ENCODE results near the gene CACNA1A. TPM values are rescaled to one million over a fixed set of nuclear protein-coding genes. Genes with fewer than 3 reads are reported as not detected.

Gene CACNA1A
- total RNA-seq, 1 donor from 2014 or later = 1.5 TPM

DNA sequence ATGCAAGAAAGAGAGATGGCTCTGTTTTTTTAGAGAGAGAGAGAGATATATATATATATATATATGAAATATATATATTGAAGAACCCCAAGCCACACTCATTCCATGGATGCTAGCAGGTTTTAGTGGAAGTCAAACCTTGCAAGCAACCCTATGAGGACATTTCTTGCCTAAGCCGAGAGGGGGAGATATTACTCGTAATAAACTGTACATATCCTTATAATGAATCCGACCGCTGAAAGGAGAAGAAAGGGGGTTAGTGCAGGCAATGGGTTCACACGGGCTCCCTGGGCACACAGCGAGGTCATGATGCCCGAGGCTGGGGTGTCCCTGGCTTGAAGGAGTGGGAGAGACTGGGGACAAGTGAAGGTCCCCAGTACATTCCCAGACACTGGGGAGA, 277.7 kb downstream of the CACNA1A start:
- ATAC-seq (ENCODE audit: low read depth) (no peak), DNase-seq (no peak)
- CTCF ChIA-PET = no interaction called here
- Mint-ChIP-seq H3K4me3 (no peak overlapping the region), H3K27me3 (peaks cover 25% of the 10 kb centered on the region), H3K27ac (no peak overlapping the region), H3K36me3 (ENCODE audit: low read depth) (no peaks in the 10 kb centered on the region), H3K4me1 (no peaks in the 10 kb centered on the region), H3K9me3 (no peaks in the 10 kb centered on the region)
- TF ChIP-seq, protein P1, sequence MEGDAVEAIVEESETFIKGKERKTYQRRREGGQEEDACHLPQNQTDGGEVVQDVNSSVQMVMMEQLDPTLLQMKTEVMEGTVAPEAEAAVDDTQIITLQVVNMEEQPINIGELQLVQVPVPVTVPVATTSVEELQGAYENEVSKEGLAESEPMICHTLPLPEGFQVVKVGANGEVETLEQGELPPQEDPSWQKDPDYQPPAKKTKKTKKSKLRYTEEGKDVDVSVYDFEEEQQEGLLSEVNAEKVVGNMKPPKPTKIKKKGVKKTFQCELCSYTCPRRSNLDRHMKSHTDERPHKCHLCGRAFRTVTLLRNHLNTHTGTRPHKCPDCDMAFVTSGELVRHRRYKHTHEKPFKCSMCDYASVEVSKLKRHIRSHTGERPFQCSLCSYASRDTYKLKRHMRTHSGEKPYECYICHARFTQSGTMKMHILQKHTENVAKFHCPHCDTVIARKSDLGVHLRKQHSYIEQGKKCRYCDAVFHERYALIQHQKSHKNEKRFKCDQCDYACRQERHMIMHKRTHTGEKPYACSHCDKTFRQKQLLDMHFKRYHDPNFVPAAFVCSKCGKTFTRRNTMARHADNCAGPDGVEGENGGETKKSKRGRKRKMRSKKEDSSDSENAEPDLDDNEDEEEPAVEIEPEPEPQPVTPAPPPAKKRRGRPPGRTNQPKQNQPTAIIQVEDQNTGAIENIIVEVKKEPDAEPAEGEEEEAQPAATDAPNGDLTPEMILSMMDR (IDR thresholded peaks at IDR 0.05) = no peak
- POLR2A ChIA-PET = no interaction called here
- intact Hi-C loops (cut with micrococcal nuclease) = no loop called here

DNA sequence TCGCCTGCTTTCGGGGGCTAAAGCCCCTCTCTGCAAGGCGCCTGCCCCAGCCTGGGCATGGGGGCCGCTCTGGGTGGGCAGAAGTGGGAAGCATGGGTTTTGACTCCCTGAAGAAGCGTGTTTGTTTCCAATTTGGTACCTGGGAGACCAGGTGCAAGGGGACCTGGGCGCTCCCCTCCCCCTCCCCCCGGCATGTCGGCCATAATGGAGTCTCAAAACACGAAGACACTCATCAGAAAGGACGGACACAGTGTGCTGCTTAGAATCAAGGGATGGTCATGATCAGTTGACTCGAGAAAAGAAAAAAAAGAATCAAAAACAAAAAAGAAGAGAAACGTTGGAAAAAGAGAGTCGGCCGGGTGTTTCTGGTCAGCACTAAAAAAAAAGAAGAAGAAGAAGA, 279.3 kb downstream of the CACNA1A start:
- Mint-ChIP-seq H3K27me3 (peaks cover 25% of the 10 kb centered on the region), H3K4me1 (no peaks in the 10 kb centered on the region), H3K36me3 (ENCODE audit: low read depth) (no peaks in the 10 kb centered on the region), H3K27ac (no peak overlapping the region), H3K4me3 (no peak overlapping the region), H3K9me3 (no peaks in the 10 kb centered on the region)
- TF ChIP-seq, protein P1 (IDR thresholded peaks at IDR 0.05) = no peak
- intact Hi-C loops (cut with micrococcal nuclease) = no loop called here
- ChIA-PET POLR2A (no interaction called here), CTCF (no interaction called here)
- no peak for ATAC-seq (ENCODE audit: low read depth)
- DNase-seq = no peak

DNA sequence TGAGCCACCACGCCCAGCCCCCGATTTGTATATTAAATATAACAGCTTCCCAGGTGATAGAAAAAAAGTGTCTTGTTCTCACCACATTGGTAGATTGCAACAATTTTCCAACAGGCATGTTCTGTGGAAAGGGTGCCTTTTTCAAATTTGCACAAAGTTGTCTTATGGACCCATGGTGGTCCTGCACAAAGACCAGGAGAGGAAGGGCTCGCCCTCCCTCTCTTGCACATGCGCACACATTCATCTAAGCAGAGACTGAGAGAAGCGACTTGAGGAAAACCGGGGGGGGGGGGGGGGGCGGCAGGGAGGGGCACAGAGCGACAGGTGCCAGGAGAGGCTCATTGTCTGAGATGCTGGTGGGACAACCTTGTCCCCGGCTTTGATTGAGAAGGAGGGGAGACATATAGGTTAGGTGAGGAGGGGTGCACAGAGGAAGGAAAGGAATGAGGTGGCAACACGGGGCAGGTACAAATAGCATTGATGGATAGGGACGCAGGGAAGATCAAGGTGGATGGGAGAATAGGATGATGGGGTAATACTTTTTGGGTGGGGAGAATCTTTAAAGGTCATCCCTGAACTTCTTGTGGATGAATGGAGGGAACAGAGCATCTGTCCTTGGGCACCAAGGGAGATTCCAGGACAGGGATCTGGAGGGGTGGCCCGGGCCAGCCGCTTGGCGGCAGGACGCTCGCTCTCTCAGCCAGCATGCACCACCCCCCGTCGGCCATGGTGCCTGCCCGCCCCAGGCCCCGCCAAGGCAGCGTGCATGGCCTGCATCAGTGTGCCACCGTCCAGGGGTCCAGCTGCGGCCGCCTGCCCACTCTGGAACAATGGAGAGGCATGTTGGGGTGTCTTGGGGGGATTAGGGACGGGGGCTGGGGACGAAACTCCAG, 280.1 kb downstream of the CACNA1A start:
- Mint-ChIP-seq H3K4me1 (no peaks in the 10 kb centered on the region), H3K4me3 (no peak overlapping the region), H3K36me3 (ENCODE audit: low read depth) (no peaks in the 10 kb centered on the region), H3K9me3 (no peaks in the 10 kb centered on the region), H3K27ac (no peak overlapping the region), H3K27me3 (peaks cover 25% of the 10 kb centered on the region)
- ATAC-seq (ENCODE audit: low read depth) (no peak), DNase-seq (no peak)
- intact Hi-C loops (cut with micrococcal nuclease) = no loop called here
- TF ChIP-seq, protein P1 (IDR thresholded peaks at IDR 0.05) = no peak
- CTCF ChIA-PET = no interaction called here
- POLR2A ChIA-PET = no interaction called here

DNA sequence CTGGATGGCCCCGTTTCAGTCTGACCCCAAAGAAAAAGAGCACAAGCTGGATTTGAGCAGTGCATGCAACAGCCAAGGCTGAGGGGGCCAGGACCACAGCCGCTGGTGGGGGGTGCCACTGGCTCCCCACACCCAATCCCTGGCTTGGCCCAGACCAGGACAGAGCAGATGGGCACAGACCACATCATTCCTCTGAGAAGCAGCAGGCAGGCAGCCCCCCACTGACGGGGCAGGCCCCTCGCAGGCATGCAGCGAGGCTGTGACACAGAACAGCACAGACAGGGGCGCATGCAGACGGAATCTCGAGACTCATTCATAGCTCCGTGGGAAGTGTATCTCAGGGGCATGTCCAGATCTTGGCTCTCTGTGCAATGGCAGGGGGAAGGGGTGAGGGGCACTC, 281.2 kb downstream of the CACNA1A start:
- TF ChIP-seq, protein P1 (IDR thresholded peaks at IDR 0.05) = no peak
- no peak for DNase-seq
- ATAC-seq (ENCODE audit: low read depth) = no peak
- POLR2A ChIA-PET = no interaction called here
- Mint-ChIP-seq H3K9me3 (no peaks in the 10 kb centered on the region), H3K4me1 (peaks cover 3% of the 10 kb centered on the region), H3K27ac (no peak overlapping the region), H3K36me3 (ENCODE audit: low read depth) (no peaks in the 10 kb centered on the region), H3K4me3 (no peak overlapping the region), H3K27me3 (peaks cover 20% of the 10 kb centered on the region)
- intact Hi-C loops (cut with micrococcal nuclease) = no loop called here
- CTCF ChIA-PET = no interaction called here

DNA sequence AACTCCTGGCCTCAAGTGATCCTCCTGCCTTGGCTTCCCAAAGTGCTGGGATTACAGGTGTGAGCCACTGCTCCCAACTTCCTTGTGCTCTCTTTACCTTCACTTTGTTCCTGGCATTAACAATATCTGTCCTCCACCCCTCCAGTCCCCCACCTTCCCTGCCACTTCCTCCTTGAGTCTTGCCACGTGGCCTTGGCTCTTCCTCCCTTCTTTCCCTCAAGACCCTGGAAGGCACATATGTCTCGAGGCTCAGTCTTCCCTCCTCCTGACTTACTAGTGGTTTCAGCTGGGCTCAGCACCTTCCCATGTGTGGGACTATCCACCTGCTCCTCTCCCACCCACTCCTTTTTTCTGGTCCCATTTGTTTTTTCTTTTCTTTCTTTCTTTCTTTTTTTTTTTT, 285.4 kb downstream of the CACNA1A start:
- CTCF ChIA-PET = interaction anchor here (0.9 to 1.1 kb wide), 2 partner anchors 25 to 40 kb away, joined by 3 to 4 read pairs; no protein-coding TSS in a partner anchor
- Mint-ChIP-seq H3K4me1 (peaks cover 11% of the 10 kb centered on the region), H3K27ac (peak overlapping the region; percentile 26), H3K27me3 (peaks cover 1% of the 10 kb centered on the region), H3K4me3 (no peak overlapping the region), H3K36me3 (ENCODE audit: low read depth) (no peaks in the 10 kb centered on the region), H3K9me3 (no peaks in the 10 kb centered on the region)
- no peak for DNase-seq
- POLR2A ChIA-PET = no interaction called here
- TF ChIP-seq, protein P1 (IDR thresholded peaks at IDR 0.05) = no peak
- intact Hi-C loops (cut with micrococcal nuclease) = no loop called here
- ATAC-seq (ENCODE audit: low read depth) = no peak

Measured in activated B cell treated with CpG ODN at 0.5 μM for 24 hours (primary cell).